GM23338 (cell line): Measurements from ENCODE around the gene KCTD2. TPM values are rescaled to one million over a fixed set of nuclear protein-coding genes. Genes with fewer than 3 reads are reported as not detected.
A peak's percentile ranks its signal among the peaks of the same experiment; 100 is the strongest.

Experiments
- ATAC-seq: fragments of 200-7000 bp; cut with Tn5 transposase; 3 replicates; pipeline ENCODE4 v1.9.1; 2020
- DNase-seq: peaks from one replicate; pipeline ENCODE4 v3.0.0-alpha.2; 2015; ENCODE audit warnings: low spot score
- H2AFZ ChIP-seq: fragments of 200-600 bp; sonication (generic); 2 replicates; pipeline ENCODE4 v1.8.0; 2016; ENCODE audit warnings: antibody characterized with exemption, mild to moderate bottlenecking, moderate library complexity
- H3F3A ChIP-seq: fragments of 200-600 bp; sonication (generic); replicated peaks from 2 replicates; pipeline ENCODE4 v1.8.0; 2017; ENCODE audit warnings: antibody characterized with exemption, mixed run types, low read depth
- H3K27ac ChIP-seq: fragments of 200-600 bp; sonication (generic); 2 replicates; pipeline ENCODE4 v1.6.1; 2016; ENCODE audit warnings: low read depth
- H3K27me3 ChIP-seq: fragments of 200-600 bp; sonication (generic); 2 replicates; pipeline ENCODE4 v1.8.0; 2016; ENCODE audit warnings: mild to moderate bottlenecking, mixed run types, moderate library complexity; ENCODE audit not compliant: insufficient read depth
- H3K36me3 ChIP-seq: fragments of 200-600 bp; sonication (generic); 2 replicates; pipeline ENCODE4 v1.8.0; 2016; ENCODE audit warnings: mild to moderate bottlenecking; ENCODE audit not compliant: insufficient read depth
- H3K4me1 ChIP-seq: fragments of 200-600 bp; sonication (generic); 2 replicates; pipeline ENCODE4 v1.8.0; 2016; ENCODE audit warnings: mild to moderate bottlenecking, moderate library complexity; ENCODE audit not compliant: insufficient read depth
- H3K4me2 ChIP-seq: fragments of 200-600 bp; sonication (generic); 2 replicates; pipeline ENCODE4 v1.7.1; 2017; ENCODE audit warnings: mixed run types
- H3K4me3 ChIP-seq: fragments of 200-600 bp; sonication (generic); 2 replicates; pipeline ENCODE4 v1.6.1; 2016; ENCODE audit warnings: mixed run types
- H3K79me2 ChIP-seq: fragments of 200-600 bp; sonication (generic); replicated peaks from 2 replicates; pipeline ENCODE4 v1.8.0; 2017; ENCODE audit warnings: mild to moderate bottlenecking; ENCODE audit not compliant: insufficient read depth
- H3K9me2 ChIP-seq: fragments of 200-600 bp; sonication (generic); 2 replicates; pipeline ENCODE4 v1.8.0; 2017; ENCODE audit not compliant: insufficient read depth
- H4K20me1 ChIP-seq: fragments of 200-600 bp; sonication (generic); replicated peaks from 2 replicates; pipeline ENCODE4 v1.8.0; 2017; ENCODE audit warnings: mild to moderate bottlenecking; ENCODE audit not compliant: insufficient read depth
- H3K27ac Mint-ChIP-seq: 2 replicates; pipeline ENCODE4 v1.8.0; 2020; ENCODE audit warnings: inconsistent platforms, mild to moderate bottlenecking, moderate library complexity, mixed read lengths
- H3K27me3 Mint-ChIP-seq: 3 replicates; pipeline ENCODE4 v1.8.0; 2022; ENCODE audit warnings: low read depth, mild to moderate bottlenecking, moderate library complexity, mixed read lengths, inconsistent platforms; ENCODE audit not compliant: insufficient read depth, poor library complexity
- H3K36me3 Mint-ChIP-seq: 3 replicates; pipeline ENCODE4 v1.8.0; 2021; ENCODE audit warnings: low read depth, mild to moderate bottlenecking, inconsistent platforms, moderate library complexity, mixed read lengths
- H3K4me1 Mint-ChIP-seq: 3 replicates; pipeline ENCODE4 v1.8.0; 2020; ENCODE audit warnings: mild to moderate bottlenecking, inconsistent platforms, mixed read lengths
- H3K4me3 Mint-ChIP-seq: 3 replicates; pipeline ENCODE4 v1.8.0; 2021; ENCODE audit warnings: moderate library complexity, mild to moderate bottlenecking, inconsistent platforms, mixed read lengths
- H3K9me3 Mint-ChIP-seq: 3 replicates; pipeline ENCODE4 v1.8.0; 2020; ENCODE audit warnings: moderate library complexity, mild to moderate bottlenecking, inconsistent platforms, mixed read lengths
- CTCF ChIP-seq, 2 experiments: fragments of 200-600 bp in 1 of 2; sonication (generic) in 1 of 2; conservative IDR thresholded peaks; 2 replicates each; pipeline versions ENCODE4 v1.5.1 to v1.6.1; 2016 to 2017; ENCODE audit warnings: antibody characterized with exemption in 2 of 2, low read depth in 2 of 2, mild to moderate bottlenecking in 2 of 2, moderate library complexity in 1 of 2
- EZH2 ChIP-seq: fragments of 200-600 bp; sonication (generic); IDR thresholded peaks from one replicate; pipeline ENCODE4 v1.8.0; 2017; ENCODE audit warnings: antibody characterized with exemption, mild to moderate bottlenecking, low read depth; ENCODE audit not compliant: unreplicated experiment
- EZH2phosphoT487 ChIP-seq: fragments of 200-600 bp; sonication (generic); IDR thresholded peaks from one replicate; pipeline ENCODE4 v1.8.1; 2018; ENCODE audit warnings: antibody characterized with exemption; ENCODE audit not compliant: unreplicated experiment
- NANOG ChIP-seq: IDR thresholded peaks from 2 replicates; pipeline ENCODE4 v1.6.1; 2016; ENCODE audit warnings: antibody characterized with exemption, borderline replicate concordance
- ZNF114 ChIP-seq: fragments of 250-450 bp; sonication (Bioruptor Pico); IDR thresholded peaks from 2 replicates; pipeline ENCODE4 v1.5.0; 2020; ENCODE audit warnings: mild to moderate bottlenecking, moderate library complexity
- ZNF331 ChIP-seq: fragments of 250-450 bp; sonication (Bioruptor Pico); IDR thresholded peaks from 2 replicates; pipeline ENCODE4 v1.5.0; 2020; ENCODE audit warnings: low read depth, mild to moderate bottlenecking, moderate library complexity
- polyA plus RNA-seq: library from polyadenylated mRNA; unstranded; fragments of >200 nt; fragmentation: Nextera tagmentation; extraction: Ambion mirVana; gene quantifications from 2 replicates; pipeline ENCODE4 v1.2.1, GENCODE V29; 2016
- total RNA-seq: library from RNA; depleted of rRNA; stranded (reverse); fragments of >200 nt; shearing (Covaris generic); gene quantifications from 2 replicates; pipeline ENCODE4 v1.2.3, GENCODE V29; 2014
- TF ChIP-seq, protein P1 (sequence below): fragments of 250-450 bp; sonication (Bioruptor Pico); IDR thresholded peaks from 2 replicates; pipeline ENCODE4 v1.5.0; 2020; ENCODE audit warnings: mild to moderate bottlenecking, moderate library complexity
- TF ChIP-seq, protein P2 (sequence below): IDR thresholded peaks from 2 replicates; pipeline ENCODE4 v1.6.1; 2016; ENCODE audit warnings: antibody characterized with exemption

The KCTD2 gene
- total and polyA plus RNA-seq, 2 experiments from 2014 or later: 7.4 to 30.0 TPM

GRCh38 chr17:75064867-75065561 is 18.0 kb downstream of the KCTD2 start:
- Mint-ChIP-seq H3K27ac (no peak overlapping the region), H3K9me3 (no peaks in the 10 kb centered on the region), H3K4me3 (no peak overlapping the region), H3K36me3 (peaks cover 49% of the 10 kb centered on the region), H3K27me3 (peaks cover 10% of the 10 kb centered on the region), H3K4me1 (no peaks in the 10 kb centered on the region)
- H3F3A ChIP-seq: 0 out of 2 replicates have a peak, but pooled peaks cover 3% of the 10 kb centered on the region
- H3K27me3 ChIP-seq: no peaks in the 10 kb centered on the region
- no peaks in the 10 kb centered on the region for H3K9me2 ChIP-seq
- peaks cover 32% of the 10 kb centered on the region for H3K36me3 ChIP-seq
- no peaks in the 10 kb centered on the region for H3K4me1 ChIP-seq
- no peaks in the 10 kb centered on the region for H3K79me2 ChIP-seq
- H3K4me3 ChIP-seq: no peak overlapping the region
- TF ChIP-seq EZH2phosphoT487 (no peak), CTCF (conservative IDR thresholded peaks at IDR 0.05; ENCODE audit: low read depth in 2 of 2) (peak; percentile 28 to 61; a peak in 3 of 4 replicates)
- peaks cover 10% of the 10 kb centered on the region; the same call in 1 of the 2 replicates for H4K20me1 ChIP-seq
- H3K27ac ChIP-seq: no peak overlapping the region
- ATAC-seq (peak; percentile 71), DNase-seq (peak; percentile 73)
- H3K4me2 ChIP-seq: no peak overlapping the region
- H2AFZ ChIP-seq: no peak overlapping the region

DNA sequence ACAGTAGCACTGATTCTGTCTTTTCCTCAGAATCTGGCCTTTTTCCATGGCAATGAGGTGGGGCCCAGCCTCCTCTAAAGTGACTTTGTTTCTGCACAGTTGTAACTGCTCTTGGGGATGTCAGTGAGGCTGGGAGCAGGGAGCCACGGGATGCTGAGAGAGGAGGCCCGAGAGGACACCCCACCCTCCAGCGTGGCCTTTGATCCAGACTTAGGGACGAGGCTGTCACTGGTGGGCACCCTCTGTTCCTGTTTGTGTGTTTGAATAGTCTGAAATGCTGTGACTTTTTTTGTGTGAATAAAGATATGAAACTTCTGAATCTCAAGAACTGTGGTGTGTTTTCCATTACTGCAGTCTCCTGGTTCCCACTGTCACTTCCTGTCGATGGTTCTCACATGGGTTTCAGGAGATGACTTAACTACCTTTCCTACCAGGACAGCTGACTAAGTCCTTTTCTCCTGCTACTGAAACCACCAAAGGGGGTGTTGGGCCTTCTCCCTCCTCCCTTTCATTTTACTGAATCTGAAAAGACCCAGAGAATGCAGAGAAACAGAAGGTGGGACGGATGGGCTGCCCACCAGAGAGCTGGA is 18.6 kb downstream of the KCTD2 start:
- H3K9me3 Mint-ChIP-seq: no peaks in the 10 kb centered on the region
- no peaks in the 10 kb centered on the region for H3K9me2 ChIP-seq
- TF ChIP-seq EZH2phosphoT487 (no peak), ZNF114 (no peak), CTCF (conservative IDR thresholded peaks at IDR 0.05; ENCODE audit: low read depth in 2 of 2) (no peak), EZH2 (no peak), NANOG (no peak), ZNF331 (no peak)
- TF ChIP-seq, protein P1, sequence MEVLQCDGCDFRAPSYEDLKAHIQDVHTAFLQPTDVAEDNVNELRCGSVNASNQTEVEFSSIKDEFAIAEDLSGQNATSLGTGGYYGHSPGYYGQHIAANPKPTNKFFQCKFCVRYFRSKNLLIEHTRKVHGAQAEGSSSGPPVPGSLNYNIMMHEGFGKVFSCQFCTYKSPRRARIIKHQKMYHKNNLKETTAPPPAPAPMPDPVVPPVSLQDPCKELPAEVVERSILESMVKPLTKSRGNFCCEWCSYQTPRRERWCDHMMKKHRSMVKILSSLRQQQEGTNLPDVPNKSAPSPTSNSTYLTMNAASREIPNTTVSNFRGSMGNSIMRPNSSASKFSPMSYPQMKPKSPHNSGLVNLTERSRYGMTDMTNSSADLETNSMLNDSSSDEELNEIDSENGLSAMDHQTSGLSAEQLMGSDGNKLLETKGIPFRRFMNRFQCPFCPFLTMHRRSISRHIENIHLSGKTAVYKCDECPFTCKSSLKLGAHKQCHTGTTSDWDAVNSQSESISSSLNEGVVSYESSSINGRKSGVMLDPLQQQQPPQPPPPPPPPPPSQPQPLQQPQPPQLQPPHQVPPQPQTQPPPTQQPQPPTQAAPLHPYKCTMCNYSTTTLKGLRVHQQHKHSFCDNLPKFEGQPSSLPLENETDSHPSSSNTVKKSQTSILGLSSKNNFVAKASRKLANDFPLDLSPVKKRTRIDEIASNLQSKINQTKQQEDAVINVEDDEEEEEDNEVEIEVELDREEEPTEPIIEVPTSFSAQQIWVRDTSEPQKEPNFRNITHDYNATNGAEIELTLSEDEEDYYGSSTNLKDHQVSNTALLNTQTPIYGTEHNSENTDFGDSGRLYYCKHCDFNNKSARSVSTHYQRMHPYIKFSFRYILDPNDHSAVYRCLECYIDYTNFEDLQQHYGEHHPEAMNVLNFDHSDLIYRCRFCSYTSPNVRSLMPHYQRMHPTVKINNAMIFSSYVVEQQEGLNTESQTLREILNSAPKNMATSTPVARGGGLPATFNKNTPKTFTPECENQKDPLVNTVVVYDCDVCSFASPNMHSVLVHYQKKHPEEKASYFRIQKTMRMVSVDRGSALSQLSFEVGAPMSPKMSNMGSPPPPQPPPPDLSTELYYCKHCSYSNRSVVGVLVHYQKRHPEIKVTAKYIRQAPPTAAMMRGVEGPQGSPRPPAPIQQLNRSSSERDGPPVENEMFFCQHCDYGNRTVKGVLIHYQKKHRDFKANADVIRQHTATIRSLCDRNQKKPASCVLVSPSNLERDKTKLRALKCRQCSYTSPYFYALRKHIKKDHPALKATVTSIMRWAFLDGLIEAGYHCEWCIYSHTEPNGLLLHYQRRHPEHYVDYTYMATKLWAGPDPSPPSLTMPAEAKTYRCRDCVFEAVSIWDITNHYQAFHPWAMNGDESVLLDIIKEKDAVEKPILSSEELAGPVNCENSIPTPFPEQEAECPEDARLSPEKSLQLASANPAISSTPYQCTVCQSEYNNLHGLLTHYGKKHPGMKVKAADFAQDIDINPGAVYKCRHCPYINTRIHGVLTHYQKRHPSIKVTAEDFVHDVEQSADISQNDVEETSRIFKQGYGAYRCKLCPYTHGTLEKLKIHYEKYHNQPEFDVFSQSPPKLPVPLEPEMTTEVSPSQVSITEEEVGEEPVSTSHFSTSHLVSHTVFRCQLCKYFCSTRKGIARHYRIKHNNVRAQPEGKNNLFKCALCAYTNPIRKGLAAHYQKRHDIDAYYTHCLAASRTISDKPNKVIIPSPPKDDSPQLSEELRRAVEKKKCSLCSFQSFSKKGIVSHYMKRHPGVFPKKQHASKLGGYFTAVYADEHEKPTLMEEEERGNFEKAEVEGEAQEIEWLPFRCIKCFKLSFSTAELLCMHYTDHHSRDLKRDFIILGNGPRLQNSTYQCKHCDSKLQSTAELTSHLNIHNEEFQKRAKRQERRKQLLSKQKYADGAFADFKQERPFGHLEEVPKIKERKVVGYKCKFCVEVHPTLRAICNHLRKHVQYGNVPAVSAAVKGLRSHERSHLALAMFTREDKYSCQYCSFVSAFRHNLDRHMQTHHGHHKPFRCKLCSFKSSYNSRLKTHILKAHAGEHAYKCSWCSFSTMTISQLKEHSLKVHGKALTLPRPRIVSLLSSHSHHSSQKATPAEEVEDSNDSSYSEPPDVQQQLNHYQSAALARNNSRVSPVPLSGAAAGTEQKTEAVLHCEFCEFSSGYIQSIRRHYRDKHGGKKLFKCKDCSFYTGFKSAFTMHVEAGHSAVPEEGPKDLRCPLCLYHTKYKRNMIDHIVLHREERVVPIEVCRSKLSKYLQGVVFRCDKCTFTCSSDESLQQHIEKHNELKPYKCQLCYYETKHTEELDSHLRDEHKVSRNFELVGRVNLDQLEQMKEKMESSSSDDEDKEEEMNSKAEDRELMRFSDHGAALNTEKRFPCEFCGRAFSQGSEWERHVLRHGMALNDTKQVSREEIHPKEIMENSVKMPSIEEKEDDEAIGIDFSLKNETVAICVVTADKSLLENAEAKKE (CRISPR knock-in tag): no peak
- TF ChIP-seq, protein P2, sequence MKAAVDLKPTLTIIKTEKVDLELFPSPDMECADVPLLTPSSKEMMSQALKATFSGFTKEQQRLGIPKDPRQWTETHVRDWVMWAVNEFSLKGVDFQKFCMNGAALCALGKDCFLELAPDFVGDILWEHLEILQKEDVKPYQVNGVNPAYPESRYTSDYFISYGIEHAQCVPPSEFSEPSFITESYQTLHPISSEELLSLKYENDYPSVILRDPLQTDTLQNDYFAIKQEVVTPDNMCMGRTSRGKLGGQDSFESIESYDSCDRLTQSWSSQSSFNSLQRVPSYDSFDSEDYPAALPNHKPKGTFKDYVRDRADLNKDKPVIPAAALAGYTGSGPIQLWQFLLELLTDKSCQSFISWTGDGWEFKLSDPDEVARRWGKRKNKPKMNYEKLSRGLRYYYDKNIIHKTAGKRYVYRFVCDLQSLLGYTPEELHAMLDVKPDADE: no peak

More for the DNA sequence above, 18.6 kb downstream of the KCTD2 start:
- no peak overlapping the region for H3K4me3 Mint-ChIP-seq
- Histone ChIP-seq H3K36me3 (peaks cover 32% of the 10 kb centered on the region), H3K4me1 (no peaks in the 10 kb centered on the region), H2AFZ (no peak overlapping the region), H3K79me2 (no peaks in the 10 kb centered on the region), H3K4me2 (no peak overlapping the region), H3K27ac (0 out of 2 replicates have a peak overlapping the region, but pooled peaks have one; percentile 72), H3K27me3 (no peaks in the 10 kb centered on the region), H3K4me3 (no peak overlapping the region), H4K20me1 (peaks cover 10% of the 10 kb centered on the region; the same call in 1 of the 2 replicates), H3F3A (0 out of 2 replicates have a peak, but pooled peaks cover 3% of the 10 kb centered on the region)
- DNase-seq (no peak), ATAC-seq (no peak)
- H3K36me3 Mint-ChIP-seq: peaks cover 45% of the 10 kb centered on the region
- peaks cover 10% of the 10 kb centered on the region for H3K27me3 Mint-ChIP-seq
- peak overlapping the region; percentile 67; the same call in 1 of the 2 replicates for H3K27ac Mint-ChIP-seq
- no peaks in the 10 kb centered on the region for H3K4me1 Mint-ChIP-seq
